ENCODE results near the gene TTLL9.

- TF ChIP-seq CTCF (IDR thresholded peaks at IDR 0.05): no peak
- no peak for TF ChIP-seq TCF7L2 (IDR thresholded peaks at IDR 0.05; ENCODE audit: low read depth, low read length)
- TF ChIP-seq REST (IDR thresholded peaks at IDR 0.05; ENCODE audit: insufficient read depth in 1 of 2, low read depth in 2 of 2, low read length in 1 of 2): no peak
- TF ChIP-seq POLR2AphosphoS5 (IDR thresholded peaks at IDR 0.05; ENCODE audit: low read depth, low read length): no peak
Observed at GRCh38 chr20:31939661-31940060, 69.2 kb downstream of the TTLL9 start.

Data from Panc1 (cell line).